GM12801 (cell line): ENCODE measurements around the gene APOB.

Experiments used
- TF ChIP-seq, protein P1 (sequence below): IDR thresholded peaks from one replicate; pipeline ENCODE4 v1.5.1; 2011; ENCODE audit warnings: control low read depth; ENCODE audit not compliant: insufficient read length; ENCODE audit errors: extremely low read depth

The APOB gene

GRCh38 chr2:21011453-21011852 is 32.4 kb downstream of the APOB start:
- TF ChIP-seq, protein P1, sequence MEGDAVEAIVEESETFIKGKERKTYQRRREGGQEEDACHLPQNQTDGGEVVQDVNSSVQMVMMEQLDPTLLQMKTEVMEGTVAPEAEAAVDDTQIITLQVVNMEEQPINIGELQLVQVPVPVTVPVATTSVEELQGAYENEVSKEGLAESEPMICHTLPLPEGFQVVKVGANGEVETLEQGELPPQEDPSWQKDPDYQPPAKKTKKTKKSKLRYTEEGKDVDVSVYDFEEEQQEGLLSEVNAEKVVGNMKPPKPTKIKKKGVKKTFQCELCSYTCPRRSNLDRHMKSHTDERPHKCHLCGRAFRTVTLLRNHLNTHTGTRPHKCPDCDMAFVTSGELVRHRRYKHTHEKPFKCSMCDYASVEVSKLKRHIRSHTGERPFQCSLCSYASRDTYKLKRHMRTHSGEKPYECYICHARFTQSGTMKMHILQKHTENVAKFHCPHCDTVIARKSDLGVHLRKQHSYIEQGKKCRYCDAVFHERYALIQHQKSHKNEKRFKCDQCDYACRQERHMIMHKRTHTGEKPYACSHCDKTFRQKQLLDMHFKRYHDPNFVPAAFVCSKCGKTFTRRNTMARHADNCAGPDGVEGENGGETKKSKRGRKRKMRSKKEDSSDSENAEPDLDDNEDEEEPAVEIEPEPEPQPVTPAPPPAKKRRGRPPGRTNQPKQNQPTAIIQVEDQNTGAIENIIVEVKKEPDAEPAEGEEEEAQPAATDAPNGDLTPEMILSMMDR: no peak

DNA sequence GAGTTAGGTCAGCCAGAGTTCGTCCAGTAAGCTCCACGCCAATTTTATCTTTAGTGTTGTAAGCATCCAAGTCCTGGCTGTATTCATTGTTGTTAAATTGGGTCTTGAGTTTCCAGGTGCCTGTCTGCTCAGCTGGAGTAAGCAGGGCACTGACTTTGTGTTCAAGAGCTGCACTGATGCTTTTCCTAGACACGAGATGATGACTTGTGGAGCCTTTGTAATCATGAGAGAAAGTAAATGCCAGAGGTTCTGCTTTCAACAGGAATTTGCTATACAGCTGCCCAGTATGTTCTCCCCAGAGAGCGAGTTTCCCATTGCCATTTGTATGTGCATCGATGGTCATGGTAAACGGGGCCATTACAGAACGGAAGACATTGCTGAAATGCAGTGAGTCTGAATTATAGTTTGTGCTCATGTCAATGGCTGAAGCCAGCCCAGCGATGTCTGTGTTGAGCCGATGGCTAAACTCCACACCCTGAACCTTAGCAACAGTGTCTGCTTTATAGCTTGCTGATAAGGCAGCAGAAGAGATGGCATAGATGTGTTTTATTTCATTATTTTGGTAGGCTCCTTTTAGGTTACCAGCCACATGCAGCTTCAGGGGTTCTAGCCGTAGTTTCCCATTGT is 32.9 kb downstream of the APOB start:
- TF ChIP-seq, protein P1: no peak

GRCh38 chr2:21009662-21010225 is 34.1 kb downstream of the APOB start:
- TF ChIP-seq, protein P1: no peak

DNA sequence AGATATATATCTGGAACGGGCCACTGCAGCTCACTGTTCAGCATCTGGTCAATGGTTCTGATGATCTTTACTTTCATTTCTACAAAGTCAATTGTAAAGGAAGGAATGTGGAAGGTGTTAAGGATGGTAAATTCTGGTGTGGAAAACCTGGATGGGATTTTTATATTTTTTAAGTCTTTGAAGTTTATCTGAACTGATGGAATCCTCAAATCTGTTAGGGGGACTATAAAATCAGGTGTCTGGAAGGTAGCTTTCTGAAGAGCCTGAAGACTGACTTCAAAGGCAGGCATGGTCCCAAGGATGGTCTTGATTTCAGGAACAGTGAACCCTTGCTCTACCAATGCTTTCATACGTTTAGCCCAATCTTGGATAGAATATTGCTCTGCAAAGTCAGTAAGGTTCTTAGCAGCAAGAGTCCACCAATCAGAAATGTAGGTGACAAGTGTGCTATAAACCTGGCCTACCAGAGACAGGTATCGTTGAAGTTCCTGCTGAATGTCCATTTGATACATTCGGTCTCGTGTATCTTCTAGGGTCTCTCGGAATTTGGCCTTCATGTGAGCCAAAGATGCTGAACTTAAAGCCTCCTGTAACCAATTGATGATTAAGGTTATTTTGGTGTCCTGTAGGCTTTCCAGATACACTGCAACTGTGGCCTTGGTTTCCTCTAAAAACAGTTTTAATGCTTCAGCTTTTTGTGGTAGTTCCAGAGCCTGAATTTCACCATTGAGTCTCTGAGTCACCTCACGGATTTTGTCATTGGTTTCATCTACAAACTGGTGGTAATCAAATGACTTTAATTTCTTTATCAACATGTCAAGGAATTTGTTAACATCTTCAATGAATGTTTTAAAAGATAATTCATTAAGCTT is 34.8 kb downstream of the APOB start:
- TF ChIP-seq, protein P1: no peak

- TF ChIP-seq, protein P1: no peak
Observed at GRCh38 chr2:21008014-21008789, 35.7 kb downstream of the APOB start.

DNA sequence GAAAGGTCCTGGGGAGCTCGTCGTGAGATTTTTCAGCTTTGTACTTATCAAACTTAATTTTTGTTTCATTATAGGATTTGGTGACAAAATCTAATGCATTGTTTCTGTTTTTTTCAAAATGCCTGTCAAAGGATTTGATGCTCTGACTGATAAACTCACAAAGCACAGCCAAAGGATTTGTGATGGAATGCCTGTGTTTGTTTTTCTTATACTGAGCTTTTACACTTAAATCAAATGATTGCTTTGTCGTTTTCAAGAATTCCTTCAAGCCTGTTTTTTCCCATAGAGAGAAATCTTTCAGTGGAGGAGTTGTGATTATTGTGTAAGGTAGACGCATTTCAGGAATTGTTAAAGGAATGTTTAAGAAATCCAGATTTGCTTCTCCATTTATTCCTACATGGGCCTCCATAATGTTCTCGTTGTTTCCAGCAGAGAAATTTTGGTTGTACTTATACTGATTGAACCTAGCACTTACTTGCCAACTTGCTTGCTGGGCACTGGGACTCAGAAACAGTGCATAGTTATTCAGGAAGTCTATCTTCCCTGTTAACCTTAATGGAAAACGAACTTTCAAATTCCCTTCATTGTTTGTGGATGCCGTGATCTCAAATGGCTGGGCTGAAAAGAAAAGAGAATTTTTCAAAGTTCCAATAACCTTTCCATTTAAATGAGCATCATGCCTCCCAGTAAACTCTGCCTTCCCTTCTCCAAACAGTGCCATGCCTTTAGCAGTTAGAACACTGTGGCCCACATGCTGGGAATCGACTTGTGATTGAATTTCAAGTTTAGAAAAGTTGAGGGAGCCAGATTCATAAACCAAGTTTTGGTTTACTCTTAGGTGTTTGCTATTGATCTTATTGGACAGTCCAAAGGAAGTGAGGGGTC is 36.5 kb downstream of the APOB start:
- TF ChIP-seq, protein P1: no peak
